Measurements from ENCODE around the gene UBE4B. TPM values are rescaled to one million over a fixed set of nuclear protein-coding genes. Genes with fewer than 3 reads are reported as not detected.
"Not testable (repeated sequence)": the region's sequence is repeated elsewhere in the genome, so short reads cannot be mapped to it uniquely, and the experiment has no call there.

The UBE4B gene
- total and polyA plus RNA-seq, 4 donors = 9.9 to 51.0 (median 28.2) TPM

DNA sequence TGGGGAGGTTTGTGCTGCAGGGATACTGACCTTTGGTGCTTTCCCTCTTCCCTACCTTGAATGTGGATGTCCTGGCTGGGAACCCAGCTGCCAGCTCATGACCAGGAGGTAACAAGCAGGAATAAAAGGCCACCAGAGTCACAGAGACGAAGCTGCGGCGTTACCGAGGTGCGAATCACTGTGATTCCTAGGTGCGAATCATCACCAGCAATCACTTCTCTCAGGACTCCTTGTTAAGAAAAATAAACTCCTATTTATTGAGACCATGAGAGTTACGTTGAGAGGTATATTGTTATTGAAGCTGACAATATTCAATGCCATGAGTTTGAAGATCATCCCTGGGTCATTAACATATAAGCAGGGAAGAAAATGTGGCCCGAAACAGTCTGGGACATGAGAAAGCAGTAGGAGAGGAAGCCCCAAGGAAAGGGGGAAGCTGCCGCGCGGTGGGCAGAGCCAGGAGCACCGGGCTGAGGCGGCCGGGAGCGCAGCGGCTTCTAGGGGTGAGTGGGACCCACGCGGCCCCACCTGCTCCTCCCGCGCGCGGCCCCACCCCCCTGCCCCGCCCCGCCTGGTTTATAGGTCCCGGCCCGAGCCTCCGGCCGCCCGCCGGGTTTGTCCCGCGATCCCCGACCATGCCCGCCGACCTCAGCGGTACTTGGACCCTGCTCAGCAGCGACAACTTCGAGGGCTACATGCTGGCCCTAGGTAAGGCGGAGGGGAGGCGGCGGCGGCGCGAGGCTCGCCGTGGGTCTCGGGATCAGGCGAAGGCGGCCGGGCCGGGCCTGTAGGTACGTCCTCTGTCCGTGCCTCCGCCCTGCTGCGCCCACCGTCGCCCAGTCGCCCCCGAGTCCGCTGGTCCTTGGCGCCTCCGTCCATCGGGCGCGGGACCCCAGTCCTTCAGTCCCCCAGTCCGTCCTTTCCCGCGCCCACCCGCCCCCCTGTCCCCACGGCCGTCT, 35.9 kb upstream of the UBE4B start, which contains the start of gene RBP7:
TSS of gene RBP7 (plus strand) at position 605 of the 959 bp plus-strand sequence. CDS start at position 636, 31 bp downstream.
- ATAC-seq (ENCODE audit: insufficient read depth, low FRiP score) = peak; percentile 25
- no peaks in the 10 kb centered on the region for H3K9me3 ChIP-seq (ENCODE audit: control insufficient read depth in 4 of 4, insufficient read depth in 3 of 4, low read length in 3 of 4)
- no peak within 1 kb of the TSS for H3K9ac ChIP-seq (ENCODE audit: insufficient read depth in 1 of 2, low read length in 2 of 2)
- WGBS, 2 donors = 7% methylated on average over 43 to 71 of the region's 71 CpGs
- peak within 1 kb of the TSS in 1 of 2 donors; percentile 5 for H3K27ac ChIP-seq (ENCODE audit: low read depth in 1 of 2, low read length in 1 of 2)
- peak within 1 kb of the TSS; percentile 39 for H3K4me3 ChIP-seq
- H3K27me3 ChIP-seq (ENCODE audit: control insufficient read depth in 3 of 3, insufficient read depth in 3 of 3, low read length in 2 of 3) = peaks cover 0 to 28% (median 27%) of the 10 kb centered on the region in 3 donors
- TF ChIP-seq, protein P1, sequence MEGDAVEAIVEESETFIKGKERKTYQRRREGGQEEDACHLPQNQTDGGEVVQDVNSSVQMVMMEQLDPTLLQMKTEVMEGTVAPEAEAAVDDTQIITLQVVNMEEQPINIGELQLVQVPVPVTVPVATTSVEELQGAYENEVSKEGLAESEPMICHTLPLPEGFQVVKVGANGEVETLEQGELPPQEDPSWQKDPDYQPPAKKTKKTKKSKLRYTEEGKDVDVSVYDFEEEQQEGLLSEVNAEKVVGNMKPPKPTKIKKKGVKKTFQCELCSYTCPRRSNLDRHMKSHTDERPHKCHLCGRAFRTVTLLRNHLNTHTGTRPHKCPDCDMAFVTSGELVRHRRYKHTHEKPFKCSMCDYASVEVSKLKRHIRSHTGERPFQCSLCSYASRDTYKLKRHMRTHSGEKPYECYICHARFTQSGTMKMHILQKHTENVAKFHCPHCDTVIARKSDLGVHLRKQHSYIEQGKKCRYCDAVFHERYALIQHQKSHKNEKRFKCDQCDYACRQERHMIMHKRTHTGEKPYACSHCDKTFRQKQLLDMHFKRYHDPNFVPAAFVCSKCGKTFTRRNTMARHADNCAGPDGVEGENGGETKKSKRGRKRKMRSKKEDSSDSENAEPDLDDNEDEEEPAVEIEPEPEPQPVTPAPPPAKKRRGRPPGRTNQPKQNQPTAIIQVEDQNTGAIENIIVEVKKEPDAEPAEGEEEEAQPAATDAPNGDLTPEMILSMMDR (IDR thresholded peaks at IDR 0.05; ENCODE audit: control extremely low read depth, extremely low read depth) = no peak
- peaks cover 0 to 9% (median 0%) of the 10 kb centered on the region in 5 donors for H3K4me1 ChIP-seq (ENCODE audit: control insufficient read depth in 5 of 5, insufficient read depth in 5 of 5, low read length in 5 of 5)
- no peaks in the 10 kb centered on the region for H3K36me3 ChIP-seq (ENCODE audit: control insufficient read depth in 4 of 4, insufficient read depth in 4 of 4, low read length in 4 of 4)
- peak in 1 of 3 donors; percentile 16 for DNase-seq

DNA sequence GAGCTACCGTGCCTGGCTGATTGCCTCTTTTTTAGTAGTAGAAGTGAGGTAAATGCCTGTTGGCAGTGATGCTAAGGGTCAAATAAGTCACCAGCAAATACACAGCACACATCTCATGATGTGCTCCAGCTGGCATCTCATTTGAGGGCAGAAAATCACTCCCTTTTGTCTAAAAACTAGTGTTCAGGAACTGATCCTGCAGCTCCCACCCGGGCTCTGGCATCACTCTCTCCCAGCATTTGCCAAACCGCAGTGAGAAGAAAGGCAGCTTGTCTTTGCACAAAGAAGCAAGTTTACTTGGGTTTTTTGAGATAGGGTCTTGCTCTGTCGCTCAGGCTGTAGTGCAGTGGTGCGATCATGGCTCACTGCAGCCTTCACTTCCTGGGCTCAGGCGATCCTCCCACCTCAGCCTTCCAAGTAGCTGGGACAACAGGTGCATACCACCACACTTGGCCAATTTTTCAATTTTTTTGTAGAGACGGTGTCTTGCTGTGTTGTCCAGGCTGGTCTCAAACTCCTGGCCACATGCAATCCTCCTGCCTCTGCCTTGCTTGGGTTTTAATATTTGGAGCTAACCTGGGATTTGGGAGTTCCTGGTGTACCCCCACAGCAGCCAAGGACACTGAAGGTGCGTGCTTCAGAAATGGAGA, 31.6 kb upstream of the UBE4B start:
- no peaks in the 10 kb centered on the region for H3K36me3 ChIP-seq (ENCODE audit: control insufficient read depth in 4 of 4, insufficient read depth in 4 of 4, low read length in 4 of 4)
- 81 to 87% methylated on average over 8 of the region's 8 CpGs for WGBS, 2 donors
- peaks cover 0 to 28% (median 21%) of the 10 kb centered on the region in 3 donors for H3K27me3 ChIP-seq (ENCODE audit: control insufficient read depth in 3 of 3, insufficient read depth in 3 of 3, low read length in 2 of 3)
- H3K4me1 ChIP-seq (ENCODE audit: control insufficient read depth in 5 of 5, insufficient read depth in 5 of 5, low read length in 5 of 5) = peaks cover 0 to 9% (median 0%) of the 10 kb centered on the region in 5 donors
- H3K4me3 ChIP-seq = no peak overlapping the region
- no peak for ATAC-seq (ENCODE audit: insufficient read depth, low FRiP score)
- DNase-seq = no peak
- TF ChIP-seq, protein P1 (IDR thresholded peaks at IDR 0.05; ENCODE audit: control extremely low read depth, extremely low read depth) = no peak
- H3K9me3 ChIP-seq (ENCODE audit: control insufficient read depth in 4 of 4, insufficient read depth in 3 of 4, low read length in 3 of 4) = no peaks in the 10 kb centered on the region
- no peak overlapping the region for H3K27ac ChIP-seq (ENCODE audit: low read depth in 1 of 2, low read length in 1 of 2)
- H3K9ac ChIP-seq (ENCODE audit: insufficient read depth in 1 of 2, low read length in 2 of 2) = no peak overlapping the region

- H3K27me3 ChIP-seq (ENCODE audit: control insufficient read depth in 3 of 3, insufficient read depth in 3 of 3, low read length in 2 of 3); H3K36me3 ChIP-seq (ENCODE audit: control insufficient read depth in 4 of 4, insufficient read depth in 4 of 4, low read length in 4 of 4); H3K4me3 ChIP-seq; H3K9ac ChIP-seq (ENCODE audit: insufficient read depth in 1 of 2, low read length in 2 of 2); H3K4me1 ChIP-seq (ENCODE audit: control insufficient read depth in 5 of 5, insufficient read depth in 5 of 5, low read length in 5 of 5); ATAC-seq (ENCODE audit: insufficient read depth, low FRiP score); H3K9me3 ChIP-seq (ENCODE audit: control insufficient read depth in 4 of 4, insufficient read depth in 3 of 4, low read length in 3 of 4); DNase-seq; H3K27ac ChIP-seq (ENCODE audit: low read depth in 1 of 2, low read length in 1 of 2): not testable (repeated sequence)
- 94 to 96% methylated on average over 8 of the region's 8 CpGs for WGBS, 2 donors
Measured at GRCh38 chr1:10005248-10005647, 27.5 kb upstream of the UBE4B start.

- no peak for ATAC-seq (ENCODE audit: insufficient read depth, low FRiP score)
- peak; percentile 22 to 49 (median 35) for DNase-seq
- 63 to 78% methylated on average over 4 of the region's 4 CpGs for WGBS, 2 donors
- Histone ChIP-seq H3K4me1 (ENCODE audit: control insufficient read depth in 5 of 5, insufficient read depth in 5 of 5, low read length in 5 of 5) (no peaks in the 10 kb centered on the region), H3K4me3 (no peak overlapping the region), H3K27ac (ENCODE audit: low read depth in 1 of 2, low read length in 1 of 2) (no peak overlapping the region), H3K36me3 (ENCODE audit: control insufficient read depth in 4 of 4, insufficient read depth in 4 of 4, low read length in 4 of 4) (no peaks in the 10 kb centered on the region), H3K27me3 (ENCODE audit: control insufficient read depth in 3 of 3, insufficient read depth in 3 of 3, low read length in 2 of 3) (peaks cover 0 to 2% (median 0%) of the 10 kb centered on the region in 3 donors), H3K9me3 (ENCODE audit: control insufficient read depth in 4 of 4, insufficient read depth in 3 of 4, low read length in 3 of 4) (no peaks in the 10 kb centered on the region), H3K9ac (ENCODE audit: insufficient read depth in 1 of 2, low read length in 2 of 2) (no peak overlapping the region)
- TF ChIP-seq, protein P1 (IDR thresholded peaks at IDR 0.05; ENCODE audit: control extremely low read depth, extremely low read depth) = no peak
Measured at GRCh38 chr1:10007169-10007568, 25.6 kb upstream of the UBE4B start.

All from lung (tissue), 12 donors.